Ishikawa (cell line): ENCODE measurements around the gene SLX4.

ENCODE experiments used
- CEBPB ChIP-seq: IDR thresholded peaks from 2 replicates; pipeline ENCODE4 v1.6.1; 2012
- CREB1 ChIP-seq: IDR thresholded peaks from 2 replicates; pipeline ENCODE4 v1.6.1; 2012; ENCODE audit warnings: low read depth
- EGR1 ChIP-seq: IDR thresholded peaks from 2 replicates; pipeline ENCODE4 v1.6.1; 2012
- EP300 ChIP-seq: IDR thresholded peaks from 2 replicates; pipeline ENCODE4 v1.6.1; 2012; ENCODE audit warnings: borderline replicate concordance
- FOXM1 ChIP-seq: IDR thresholded peaks from 2 replicates; pipeline ENCODE4 v1.6.1; 2012; ENCODE audit warnings: low read depth, borderline replicate concordance
- MAX ChIP-seq: IDR thresholded peaks from 2 replicates; pipeline ENCODE4 v1.6.1; 2012
- NFIC ChIP-seq: IDR thresholded peaks from 2 replicates; pipeline ENCODE4 v1.6.1; 2012
- RAD21 ChIP-seq: IDR thresholded peaks from 2 replicates; pipeline ENCODE4 v1.6.1; 2012; ENCODE audit warnings: low read depth
- REST ChIP-seq: IDR thresholded peaks from 2 replicates; pipeline ENCODE4 v1.6.1; 2012; ENCODE audit warnings: low read depth, mild to moderate bottlenecking
- TAF1 ChIP-seq: IDR thresholded peaks from 2 replicates; pipeline ENCODE4 v1.6.1; 2012; ENCODE audit warnings: low read depth, mild to moderate bottlenecking
- TCF12 ChIP-seq: IDR thresholded peaks from 2 replicates; pipeline ENCODE4 v1.6.1; 2012; ENCODE audit warnings: low read depth
- TEAD4 ChIP-seq: IDR thresholded peaks from 2 replicates; pipeline ENCODE4 v1.6.1; 2012
- USF1 ChIP-seq: IDR thresholded peaks from 2 replicates; pipeline ENCODE4 v1.6.1; 2012
- YY1 ChIP-seq: IDR thresholded peaks from 2 replicates; pipeline ENCODE4 v1.6.1; 2012; ENCODE audit warnings: low read depth
- ZBTB7A ChIP-seq: IDR thresholded peaks from 2 replicates; pipeline ENCODE4 v1.6.1; 2012; ENCODE audit warnings: low read depth

The SLX4 gene

GRCh38 chr16:3587547-3588110 is 23.8 kb downstream of the SLX4 start:
- no peak for TF ChIP-seq CREB1
- no peak for TF ChIP-seq NFIC
- no peak for TF ChIP-seq RAD21
- no peak for TF ChIP-seq EGR1
- no peak for TF ChIP-seq TAF1
- no peak for TF ChIP-seq FOXM1
- TF ChIP-seq CEBPB = no peak
- no peak for TF ChIP-seq USF1
- no peak for TF ChIP-seq ZBTB7A
- TF ChIP-seq REST = no peak
- no peak for TF ChIP-seq TEAD4
- TF ChIP-seq EP300 = no peak

GRCh38 chr16:3584412-3584811 is 27.0 kb downstream of the SLX4 start:
- no peak for TF ChIP-seq EGR1
- TF ChIP-seq EP300 = no peak

GRCh38 chr16:3583303-3584038 is 27.9 kb downstream of the SLX4 start:
- no peak for TF ChIP-seq USF1
- TF ChIP-seq YY1 = no peak
- TF ChIP-seq MAX = no peak
- no peak for TF ChIP-seq CREB1
- TF ChIP-seq FOXM1 = no peak
- TF ChIP-seq NFIC = no peak
- TF ChIP-seq TEAD4 = no peak
- no peak for TF ChIP-seq EP300

- no peak for TF ChIP-seq NFIC
- no peak for TF ChIP-seq CREB1
- no peak for TF ChIP-seq EP300
- no peak for TF ChIP-seq EGR1
- no peak for TF ChIP-seq FOXM1
- TF ChIP-seq REST = no peak
- no peak for TF ChIP-seq YY1
- TF ChIP-seq MAX = no peak
- TF ChIP-seq USF1 = no peak
- no peak for TF ChIP-seq ZBTB7A
- no peak for TF ChIP-seq CEBPB
- TF ChIP-seq TCF12 = no peak
- TF ChIP-seq TAF1 = no peak
- no peak for TF ChIP-seq TEAD4
- no peak for TF ChIP-seq RAD21
Observed at GRCh38 chr16:3582276-3583165, 28.9 kb downstream of the SLX4 start.

GRCh38 chr16:3581392-3581791 is 30.0 kb downstream of the SLX4 start:
- TF ChIP-seq ZBTB7A = no peak
- TF ChIP-seq NFIC = no peak
- no peak for TF ChIP-seq CEBPB
